ENCODE measurements around the gene ATP7A. TPM values are rescaled to one million over a fixed set of nuclear protein-coding genes. Genes with fewer than 3 reads are reported as not detected.

Gene ATP7A
- total RNA-seq, 1 experiment from 2014 or later: 3.8 TPM

DNA sequence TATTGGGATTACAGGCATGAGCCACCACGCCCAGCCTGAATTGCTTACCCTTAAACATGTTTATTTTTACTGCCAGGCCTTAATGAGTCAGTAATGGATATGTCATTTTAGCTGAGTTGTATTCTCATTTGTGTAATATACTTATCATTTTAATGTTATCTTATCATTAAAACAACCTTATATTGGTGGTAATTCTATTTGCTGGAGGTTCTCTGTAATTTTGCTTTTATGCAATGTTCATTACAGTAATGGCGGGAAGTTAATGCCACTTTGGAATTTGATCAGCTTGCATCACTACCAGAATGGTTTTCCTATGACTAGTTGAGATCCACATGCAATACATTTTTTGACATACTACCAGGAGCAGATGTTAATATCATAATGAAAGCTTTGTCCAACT is 65.3 kb downstream of the ATP7A start:
- ChIA-PET POLR2A (no interaction called here), CTCF (interaction anchor here (0.7 kb wide), 1 partner anchor 641 kb away, joined by 3 read pairs; no protein-coding TSS in a partner anchor)
- DNase-seq (ENCODE audit: unreplicated experiment): peak; percentile 3
- intact Hi-C loops (cut with micrococcal nuclease): no loop called here
- no peak overlapping the region for H3K27ac Mint-ChIP-seq (ENCODE audit: low read depth, unreplicated experiment)
- no peaks in the 10 kb centered on the region for H3K9me3 Mint-ChIP-seq (ENCODE audit: unreplicated experiment)
- H3K27me3 Mint-ChIP-seq (ENCODE audit: insufficient read depth, unreplicated experiment): no peaks in the 10 kb centered on the region
- H3K4me3 Mint-ChIP-seq (ENCODE audit: unreplicated experiment): no peak overlapping the region
- H3K36me3 Mint-ChIP-seq (ENCODE audit: insufficient read depth, unreplicated experiment): no peaks in the 10 kb centered on the region
- TF ChIP-seq, protein P1, sequence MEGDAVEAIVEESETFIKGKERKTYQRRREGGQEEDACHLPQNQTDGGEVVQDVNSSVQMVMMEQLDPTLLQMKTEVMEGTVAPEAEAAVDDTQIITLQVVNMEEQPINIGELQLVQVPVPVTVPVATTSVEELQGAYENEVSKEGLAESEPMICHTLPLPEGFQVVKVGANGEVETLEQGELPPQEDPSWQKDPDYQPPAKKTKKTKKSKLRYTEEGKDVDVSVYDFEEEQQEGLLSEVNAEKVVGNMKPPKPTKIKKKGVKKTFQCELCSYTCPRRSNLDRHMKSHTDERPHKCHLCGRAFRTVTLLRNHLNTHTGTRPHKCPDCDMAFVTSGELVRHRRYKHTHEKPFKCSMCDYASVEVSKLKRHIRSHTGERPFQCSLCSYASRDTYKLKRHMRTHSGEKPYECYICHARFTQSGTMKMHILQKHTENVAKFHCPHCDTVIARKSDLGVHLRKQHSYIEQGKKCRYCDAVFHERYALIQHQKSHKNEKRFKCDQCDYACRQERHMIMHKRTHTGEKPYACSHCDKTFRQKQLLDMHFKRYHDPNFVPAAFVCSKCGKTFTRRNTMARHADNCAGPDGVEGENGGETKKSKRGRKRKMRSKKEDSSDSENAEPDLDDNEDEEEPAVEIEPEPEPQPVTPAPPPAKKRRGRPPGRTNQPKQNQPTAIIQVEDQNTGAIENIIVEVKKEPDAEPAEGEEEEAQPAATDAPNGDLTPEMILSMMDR (IDR thresholded peaks at IDR 0.05; ENCODE audit: unreplicated experiment): no peak
- no TSS peak for BruUV-seq (replicated peaks)
- no peaks in the 10 kb centered on the region for H3K4me1 Mint-ChIP-seq (ENCODE audit: insufficient read depth, unreplicated experiment)

DNA sequence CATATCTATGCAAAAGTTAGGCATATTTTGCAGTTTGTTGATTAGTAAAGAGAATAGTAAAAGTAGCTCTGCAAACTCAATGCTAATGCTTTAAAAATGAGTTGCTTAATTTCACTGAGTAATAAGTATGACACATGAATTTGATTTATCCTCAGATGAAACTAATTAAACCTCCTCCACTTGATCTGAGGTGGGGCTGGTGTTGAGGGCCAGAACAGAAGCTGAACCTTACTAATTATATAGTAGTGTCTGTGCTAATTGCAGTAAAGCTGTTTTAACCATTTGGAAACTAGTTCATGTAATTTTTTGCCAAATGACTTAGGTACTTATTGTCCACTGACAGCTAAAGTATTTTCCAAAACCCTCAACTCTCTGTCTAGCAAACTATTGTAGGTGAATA is 66.6 kb downstream of the ATP7A start:
- H3K9me3 Mint-ChIP-seq (ENCODE audit: unreplicated experiment): no peaks in the 10 kb centered on the region
- BruUV-seq (replicated peaks): no TSS peak

DNA sequence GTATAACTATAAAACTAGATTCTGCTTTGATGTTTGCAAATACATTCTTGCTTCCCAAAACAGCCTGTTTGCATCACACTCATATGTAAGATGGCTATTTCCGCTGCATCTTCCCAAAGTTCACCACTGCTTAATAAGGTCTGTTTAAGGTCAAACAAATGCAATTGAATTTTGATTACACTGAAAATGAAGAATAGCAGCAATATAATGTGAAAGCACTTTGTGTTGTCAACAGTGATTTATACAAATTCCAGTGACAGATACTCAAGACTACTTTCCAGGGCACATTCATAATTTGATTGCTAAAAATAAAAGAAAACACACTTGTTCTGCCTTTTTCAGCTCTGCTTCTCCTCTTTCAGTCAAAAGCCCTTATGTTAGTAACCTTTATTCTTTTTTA is 67.0 kb downstream of the ATP7A start:
- Mint-ChIP-seq H3K36me3 (ENCODE audit: insufficient read depth, unreplicated experiment) (no peaks in the 10 kb centered on the region), H3K27me3 (ENCODE audit: insufficient read depth, unreplicated experiment) (no peaks in the 10 kb centered on the region), H3K9me3 (ENCODE audit: unreplicated experiment) (no peaks in the 10 kb centered on the region), H3K4me1 (ENCODE audit: insufficient read depth, unreplicated experiment) (no peaks in the 10 kb centered on the region), H3K4me3 (ENCODE audit: unreplicated experiment) (no peak overlapping the region), H3K27ac (ENCODE audit: low read depth, unreplicated experiment) (no peak overlapping the region)
- ChIA-PET POLR2A (no interaction called here), CTCF (no interaction called here)
- BruUV-seq (replicated peaks): no TSS peak
- TF ChIP-seq, protein P1 (IDR thresholded peaks at IDR 0.05; ENCODE audit: unreplicated experiment): no peak
- intact Hi-C loops (cut with micrococcal nuclease): no loop called here
- no peak for DNase-seq (ENCODE audit: unreplicated experiment)

More for the DNA sequence above, 66.6 kb downstream of the ATP7A start:
- Mint-ChIP-seq H3K27ac (ENCODE audit: low read depth, unreplicated experiment) (no peak overlapping the region), H3K36me3 (ENCODE audit: insufficient read depth, unreplicated experiment) (no peaks in the 10 kb centered on the region), H3K27me3 (ENCODE audit: insufficient read depth, unreplicated experiment) (no peaks in the 10 kb centered on the region), H3K4me3 (ENCODE audit: unreplicated experiment) (no peak overlapping the region), H3K4me1 (ENCODE audit: insufficient read depth, unreplicated experiment) (no peaks in the 10 kb centered on the region)
- intact Hi-C loops (cut with micrococcal nuclease): no loop called here
- DNase-seq (ENCODE audit: unreplicated experiment): no peak
- ChIA-PET CTCF (interaction anchor here (0.7 kb wide), 1 partner anchor 85 kb away, joined by 3 read pairs; no protein-coding TSS in a partner anchor), POLR2A (no interaction called here)
- TF ChIP-seq, protein P1 (IDR thresholded peaks at IDR 0.05; ENCODE audit: unreplicated experiment): no peak

GRCh38 chrX:77979870-77980269 is 69.4 kb downstream of the ATP7A start:
- intact Hi-C loops (cut with micrococcal nuclease): no loop called here
- POLR2A ChIA-PET: no interaction called here
- no peak for DNase-seq (ENCODE audit: unreplicated experiment)
- Mint-ChIP-seq H3K36me3 (ENCODE audit: insufficient read depth, unreplicated experiment) (no peaks in the 10 kb centered on the region), H3K27me3 (ENCODE audit: insufficient read depth, unreplicated experiment) (no peaks in the 10 kb centered on the region), H3K9me3 (ENCODE audit: unreplicated experiment) (no peaks in the 10 kb centered on the region), H3K4me3 (ENCODE audit: unreplicated experiment) (no peak overlapping the region), H3K27ac (ENCODE audit: low read depth, unreplicated experiment) (no peak overlapping the region), H3K4me1 (ENCODE audit: insufficient read depth, unreplicated experiment) (no peaks in the 10 kb centered on the region)
- CTCF ChIA-PET: no interaction called here
- no TSS peak for BruUV-seq (replicated peaks)
- TF ChIP-seq, protein P1 (IDR thresholded peaks at IDR 0.05; ENCODE audit: unreplicated experiment): no peak
